Measurements from ENCODE around the gene PPCDC.

DNA sequence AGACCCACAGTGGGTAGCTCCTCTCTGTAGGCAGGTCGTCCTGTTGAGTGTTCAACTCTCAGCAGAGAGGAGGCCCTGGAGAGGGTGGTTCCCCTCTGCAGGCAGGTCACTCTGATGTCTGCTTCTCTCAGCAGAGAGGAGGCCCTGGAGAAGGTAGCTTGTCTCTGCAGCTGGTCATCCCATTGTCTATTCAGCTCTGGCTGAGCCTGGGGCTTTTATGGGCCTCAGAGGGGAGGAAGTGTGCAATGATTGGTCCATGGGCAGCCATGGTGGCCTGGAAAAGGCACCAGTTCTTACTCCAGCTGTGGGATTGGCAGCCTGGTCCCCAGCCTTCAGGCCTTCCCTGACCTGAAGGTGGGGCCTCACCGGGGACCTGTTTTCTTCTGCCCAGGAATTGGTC, 52.9 kb downstream of the PPCDC start:
- TF ChIP-seq, protein P1, sequence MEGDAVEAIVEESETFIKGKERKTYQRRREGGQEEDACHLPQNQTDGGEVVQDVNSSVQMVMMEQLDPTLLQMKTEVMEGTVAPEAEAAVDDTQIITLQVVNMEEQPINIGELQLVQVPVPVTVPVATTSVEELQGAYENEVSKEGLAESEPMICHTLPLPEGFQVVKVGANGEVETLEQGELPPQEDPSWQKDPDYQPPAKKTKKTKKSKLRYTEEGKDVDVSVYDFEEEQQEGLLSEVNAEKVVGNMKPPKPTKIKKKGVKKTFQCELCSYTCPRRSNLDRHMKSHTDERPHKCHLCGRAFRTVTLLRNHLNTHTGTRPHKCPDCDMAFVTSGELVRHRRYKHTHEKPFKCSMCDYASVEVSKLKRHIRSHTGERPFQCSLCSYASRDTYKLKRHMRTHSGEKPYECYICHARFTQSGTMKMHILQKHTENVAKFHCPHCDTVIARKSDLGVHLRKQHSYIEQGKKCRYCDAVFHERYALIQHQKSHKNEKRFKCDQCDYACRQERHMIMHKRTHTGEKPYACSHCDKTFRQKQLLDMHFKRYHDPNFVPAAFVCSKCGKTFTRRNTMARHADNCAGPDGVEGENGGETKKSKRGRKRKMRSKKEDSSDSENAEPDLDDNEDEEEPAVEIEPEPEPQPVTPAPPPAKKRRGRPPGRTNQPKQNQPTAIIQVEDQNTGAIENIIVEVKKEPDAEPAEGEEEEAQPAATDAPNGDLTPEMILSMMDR (IDR thresholded peaks at IDR 0.05) = no peak
- no peak for TF ChIP-seq POLR2A (IDR thresholded peaks at IDR 0.05)

All from adrenal gland (tissue), 5 donors.